Mesenchymal stem cell (in vitro differentiated cells and primary cell): Measurements from ENCODE around the gene UBE2I.

Source experiments
- DNase-seq: peaks from one replicate; pipeline ENCODE4 v3.0.0-alpha.2; 2013
- H2AFZ ChIP-seq: one replicate; pipeline ENCODE4 v1.6.1; 2013; ENCODE audit warnings: low read depth, mild to moderate bottlenecking, control low read depth, inconsistent platforms, low read length, moderate library complexity
- H2AK5ac ChIP-seq: 2 replicates; pipeline ENCODE4 v1.6.1; 2013; ENCODE audit warnings: low read length, moderate library complexity, mild to moderate bottlenecking, inconsistent platforms; ENCODE audit not compliant: severe bottlenecking
- H2BK120ac ChIP-seq: one replicate; pipeline ENCODE4 v1.6.1; 2013; ENCODE audit warnings: low read depth, mild to moderate bottlenecking, inconsistent platforms, low read length, moderate library complexity
- H2BK12ac ChIP-seq, 2 experiments: one replicate each; pipeline ENCODE4 v1.6.1; 2013; ENCODE audit warnings: inconsistent platforms in 2 of 2, low read length in 2 of 2, mild to moderate bottlenecking in 2 of 2, moderate library complexity in 2 of 2, control low read depth in 1 of 2
- H2BK15ac ChIP-seq: one replicate; pipeline ENCODE4 v1.6.1; 2013; ENCODE audit warnings: mild to moderate bottlenecking, low read depth, inconsistent platforms; ENCODE audit not compliant: poor library complexity, severe bottlenecking
- H2BK5ac ChIP-seq: 2 replicates; pipeline ENCODE4 v1.6.1; 2013; ENCODE audit warnings: low read depth, mild to moderate bottlenecking, low read length, control low read depth, inconsistent platforms; ENCODE audit not compliant: poor library complexity, severe bottlenecking
- H3K14ac ChIP-seq, 2 experiments: one replicate each; pipeline ENCODE4 v1.6.1; 2013; ENCODE audit warnings: inconsistent platforms in 2 of 2, low read length in 2 of 2, control low read depth in 1 of 2, mild to moderate bottlenecking in 1 of 2, moderate library complexity in 1 of 2
- H3K18ac ChIP-seq, 2 experiments: one replicate each; pipeline ENCODE4 v1.6.1; 2013; ENCODE audit warnings: inconsistent platforms in 2 of 2, low read length in 2 of 2, control low read depth in 1 of 2, low read depth in 1 of 2, mild to moderate bottlenecking in 1 of 2
- H3K23ac ChIP-seq, 2 experiments: one replicate each; pipeline ENCODE4 v1.6.1; 2013; ENCODE audit warnings: inconsistent platforms in 2 of 2, low read length in 2 of 2, mild to moderate bottlenecking in 2 of 2, moderate library complexity in 2 of 2, control low read depth in 1 of 2
- H3K27ac ChIP-seq: 2 replicates; pipeline ENCODE4 v1.5.1; 2013; ENCODE audit warnings: mild to moderate bottlenecking, moderate library complexity, low read length, control low read depth, inconsistent platforms; ENCODE audit not compliant: poor library complexity, severe bottlenecking
- H3K27me3 ChIP-seq, 2 experiments: 2 replicates each; pipeline versions ENCODE4 v1.6.1 to v1.7.0; 2013; ENCODE audit warnings: low read length in 2 of 2, mild to moderate bottlenecking in 2 of 2, moderate library complexity in 2 of 2, control low read depth in 1 of 2, inconsistent platforms in 1 of 2; ENCODE audit not compliant: control insufficient read depth in 1 of 2, insufficient read depth in 1 of 2
- H3K36me3 ChIP-seq, 2 experiments: 2 replicates each; pipeline versions ENCODE4 v1.6.1 to v1.7.0; 2013; ENCODE audit warnings: low read length in 2 of 2, control low read depth in 1 of 2, inconsistent platforms in 1 of 2, low read depth in 1 of 2, mild to moderate bottlenecking in 1 of 2; ENCODE audit not compliant: insufficient read depth in 2 of 2, control insufficient read depth in 1 of 2
- H3K4ac ChIP-seq, 2 experiments: one replicate each; pipeline ENCODE4 v1.6.1; 2013; ENCODE audit warnings: inconsistent platforms in 2 of 2, low read length in 2 of 2, mild to moderate bottlenecking in 2 of 2, moderate library complexity in 2 of 2, control low read depth in 1 of 2, low read depth in 1 of 2
- H3K4me1 ChIP-seq: 2 replicates; pipeline ENCODE4 v1.6.1; 2013; ENCODE audit warnings: low read depth, low read length, control low read depth; ENCODE audit not compliant: control insufficient read depth, insufficient read depth
- H3K4me2 ChIP-seq: 2 replicates; pipeline ENCODE4 v1.6.1; 2013; ENCODE audit warnings: low read length, mild to moderate bottlenecking, inconsistent platforms; ENCODE audit not compliant: poor library complexity, severe bottlenecking
- H3K4me3 ChIP-seq, 2 experiments: 2 replicates each; pipeline versions ENCODE4 v1.5.1 to v1.7.0; 2013; ENCODE audit warnings: low read length in 2 of 2, mild to moderate bottlenecking in 2 of 2, control low read depth in 1 of 2, low read depth in 1 of 2; ENCODE audit not compliant: insufficient read depth in 1 of 2
- H3K79me1 ChIP-seq: replicated peaks from 2 replicates; pipeline ENCODE4 v1.6.1; 2013; ENCODE audit warnings: mild to moderate bottlenecking, control low read depth, low read length, inconsistent platforms; ENCODE audit not compliant: poor library complexity, severe bottlenecking
- H3K9ac ChIP-seq: 2 replicates; pipeline ENCODE4 v1.7.0; 2013; ENCODE audit warnings: mild to moderate bottlenecking, low read length, moderate library complexity
- H3K9me3 ChIP-seq: 2 replicates; pipeline ENCODE4 v1.7.0; 2013; ENCODE audit warnings: mild to moderate bottlenecking, low read length; ENCODE audit not compliant: control insufficient read depth
- H4K8ac ChIP-seq: one replicate; pipeline ENCODE4 v1.6.1; 2013; ENCODE audit warnings: inconsistent platforms, mild to moderate bottlenecking, low read length, moderate library complexity
- H4K91ac ChIP-seq: one replicate; pipeline ENCODE4 v1.6.1; 2013; ENCODE audit warnings: mild to moderate bottlenecking, low read length, inconsistent platforms
- WGBS: methylation state at CpG from one replicate; pipeline ENCODE4 v1.1.7; 2013; ENCODE audit warnings: mixed read lengths; 5-methylcytosine and 5-hydroxymethylcytosine counted together

UBE2I gene

GRCh38 chr16:1351582-1352362, 42.3 kb downstream of the UBE2I start, which contains the start of the genes GNPTG and TSR3:
GNPTG (plus strand) TSS chr16:1351931; CDS start chr16:1351966, 35 bp downstream.
TSR3 (minus strand) TSS chr16:1351878; CDS start chr16:1351804, 74 bp downstream.
- H3K36me3 ChIP-seq, result peaks cover 25 to 65% of the 10 kb centered on the region in 2 experiments
- H2AK5ac ChIP-seq, result no peak within 1 kb of the TSS
- WGBS, result 2% methylated on average over 63 of the region's 98 CpGs
- no peak within 1 kb of the TSS for H2BK120ac ChIP-seq
- no peak within 1 kb of the TSS for H2BK15ac ChIP-seq
- peaks cover 31% of the 10 kb centered on the region for H3K4me1 ChIP-seq
- H3K9me3 ChIP-seq, result no peaks in the 10 kb centered on the region
- peak within 1 kb of the TSS; percentile 98 to 99 for H3K4me3 ChIP-seq
- DNase-seq, result peak; percentile 86
- H4K8ac ChIP-seq, result peak within 1 kb of the TSS; percentile 94
- peaks cover 46% of the 10 kb centered on the region for H3K79me1 ChIP-seq
- H4K91ac ChIP-seq, result peak within 1 kb of the TSS; percentile 92
- H3K27me3 ChIP-seq, result no peaks in the 10 kb centered on the region
- H3K4me2 ChIP-seq, result peak within 1 kb of the TSS; percentile 78
- H3K23ac ChIP-seq, result peak within 1 kb of the TSS in 1 of 2 experiments; percentile 100
- H3K9ac ChIP-seq, result peak within 1 kb of the TSS; percentile 92
- H2AFZ ChIP-seq, result peak within 1 kb of the TSS; percentile 92
- H3K18ac ChIP-seq, result peak within 1 kb of the TSS; percentile 83 to 92
- no peak within 1 kb of the TSS for H2BK5ac ChIP-seq
- peak within 1 kb of the TSS in 1 of 2 experiments; percentile 97 for H3K14ac ChIP-seq
- H2BK12ac ChIP-seq, result peak within 1 kb of the TSS in 1 of 2 experiments; percentile 56
- peak within 1 kb of the TSS; percentile 66 to 99 for H3K4ac ChIP-seq
- no peak within 1 kb of the TSS for H3K27ac ChIP-seq

- Histone ChIP-seq H2AFZ (no peak overlapping the region), H3K18ac (no peak overlapping the region), H3K27me3 (no peaks in the 10 kb centered on the region), H3K4me3 (no peak overlapping the region), H3K9me3 (no peaks in the 10 kb centered on the region), H3K9ac (no peak overlapping the region), H2BK5ac (no peak overlapping the region), H3K36me3 (peaks cover 9 to 53% of the 10 kb centered on the region in 2 experiments), H3K4ac (no peak overlapping the region), H2BK15ac (no peak overlapping the region), H3K23ac (no peak overlapping the region), H2AK5ac (no peak overlapping the region), H4K91ac (peak overlapping the region; percentile 18), H3K27ac (no peak overlapping the region), H4K8ac (no peak overlapping the region), H3K79me1 (peaks cover 44% of the 10 kb centered on the region), H3K14ac (no peak overlapping the region), H3K4me1 (peaks cover 38% of the 10 kb centered on the region), H2BK12ac (no peak overlapping the region), H2BK120ac (no peak overlapping the region), H3K4me2 (no peak overlapping the region)
- 95% methylated on average over 49 of the region's 49 CpGs for WGBS
- DNase-seq, result no peak
These were observed 45.5 kb downstream of the UBE2I start for GRCh38 chr16:1354815-1355540.

GRCh38 chr16:1355591-1355990, 46.2 kb downstream of the UBE2I start:
- no peak overlapping the region for H3K14ac ChIP-seq
- H3K18ac ChIP-seq, result no peak overlapping the region
- H3K36me3 ChIP-seq, result peaks cover 9 to 52% of the 10 kb centered on the region in 2 experiments
- H3K27me3 ChIP-seq, result no peaks in the 10 kb centered on the region
- H3K4ac ChIP-seq, result no peak overlapping the region
- no peak overlapping the region for H4K91ac ChIP-seq
- H4K8ac ChIP-seq, result no peak overlapping the region
- no peak overlapping the region for H2AFZ ChIP-seq
- H3K27ac ChIP-seq, result no peak overlapping the region
- DNase-seq, result no peak
- 92% methylated on average over 15 of the region's 15 CpGs for WGBS
- H3K9me3 ChIP-seq, result no peaks in the 10 kb centered on the region
- no peak overlapping the region for H3K9ac ChIP-seq
- H3K79me1 ChIP-seq, result peaks cover 43% of the 10 kb centered on the region
- no peak overlapping the region for H2BK120ac ChIP-seq
- no peak overlapping the region for H3K4me2 ChIP-seq
- H2BK5ac ChIP-seq, result no peak overlapping the region
- no peak overlapping the region for H3K23ac ChIP-seq
- no peak overlapping the region for H2AK5ac ChIP-seq
- no peak overlapping the region for H2BK12ac ChIP-seq
- peaks cover 33% of the 10 kb centered on the region for H3K4me1 ChIP-seq
- no peak overlapping the region for H3K4me3 ChIP-seq
- H2BK15ac ChIP-seq, result no peak overlapping the region
